Parathyroid adenoma (tissue), 2 donors: ENCODE results near the gene RELN.
"Not testable (repeated sequence)": the region's sequence is repeated elsewhere in the genome, so short reads cannot be mapped to it uniquely, and the experiment has no call there.

Experiments
- H2AFZ ChIP-seq: fragments of 300-600 bp; sonication (generic); one replicate; pipeline ENCODE4 v1.7.0; 2017; ENCODE audit warnings: antibody characterized with exemption, mild to moderate bottlenecking
- H3K27ac ChIP-seq: fragments of 300-600 bp; sonication (generic); one replicate; pipeline ENCODE4 v1.7.0; 2017
- H3K27me3 ChIP-seq: fragments of 300-600 bp; sonication (generic); one replicate; pipeline ENCODE4 v1.7.0; 2017; ENCODE audit warnings: low read length; ENCODE audit not compliant: control insufficient read depth, insufficient read depth
- H3K36me3 ChIP-seq: fragments of 300-600 bp; sonication (generic); one replicate; pipeline ENCODE4 v1.7.0; 2017; ENCODE audit warnings: low read length; ENCODE audit not compliant: control insufficient read depth, insufficient read depth
- H3K4me1 ChIP-seq: fragments of 300-600 bp; sonication (generic); one replicate; pipeline ENCODE4 v1.7.0; 2017; ENCODE audit warnings: control low read depth
- H3K4me2 ChIP-seq: fragments of 300-600 bp; sonication (generic); one replicate; pipeline ENCODE4 v1.7.0; 2017; ENCODE audit warnings: low read length
- H3K4me3 ChIP-seq: fragments of 300-600 bp; sonication (generic); one replicate; pipeline ENCODE4 v1.7.0; 2017; ENCODE audit warnings: low read depth, low read length
- H3K79me2 ChIP-seq: fragments of 300-600 bp; sonication (generic); one replicate; pipeline ENCODE4 v1.7.0; 2017; ENCODE audit warnings: control low read depth
- H3K9ac ChIP-seq: fragments of 300-600 bp; sonication (generic); one replicate; pipeline ENCODE4 v1.7.0; 2017; ENCODE audit warnings: mild to moderate bottlenecking
- H3K9me3 ChIP-seq: fragments of 300-600 bp; sonication (generic); one replicate; pipeline ENCODE4 v1.7.0; 2017; ENCODE audit warnings: low read length; ENCODE audit not compliant: control insufficient read depth
- TF ChIP-seq, protein P1 (sequence below): fragments of 300-600 bp; sonication (generic); IDR thresholded peaks from one replicate; pipeline ENCODE4 v1.7.0; 2017; ENCODE audit warnings: antibody characterized with exemption, mild to moderate bottlenecking
- donor health status: primary hyperparathyroidism.

Gene RELN

DNA sequence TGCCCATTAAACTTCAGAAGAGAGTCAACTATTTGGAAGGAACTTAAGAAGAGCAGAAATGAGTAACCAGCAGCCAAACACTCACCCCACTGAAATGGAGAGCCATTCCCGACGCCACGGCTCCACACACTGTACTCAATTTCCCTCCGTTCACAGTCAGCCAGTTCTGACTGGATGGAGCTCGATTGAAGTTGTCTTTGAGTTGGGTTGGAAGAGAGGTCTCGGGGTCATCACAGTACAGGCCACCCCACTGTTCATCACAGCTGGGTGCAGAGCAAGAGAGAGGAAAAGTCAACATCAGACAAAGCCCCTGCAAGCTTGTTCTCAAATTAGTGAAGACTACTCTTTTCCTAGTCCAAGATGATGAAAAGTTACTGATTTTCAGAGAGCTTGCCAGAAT is 467.5 kb downstream of the RELN start:
- no peak overlapping the region for H3K27ac ChIP-seq
- no peaks in the 10 kb centered on the region for H3K9me3 ChIP-seq
- TF ChIP-seq, protein P1, sequence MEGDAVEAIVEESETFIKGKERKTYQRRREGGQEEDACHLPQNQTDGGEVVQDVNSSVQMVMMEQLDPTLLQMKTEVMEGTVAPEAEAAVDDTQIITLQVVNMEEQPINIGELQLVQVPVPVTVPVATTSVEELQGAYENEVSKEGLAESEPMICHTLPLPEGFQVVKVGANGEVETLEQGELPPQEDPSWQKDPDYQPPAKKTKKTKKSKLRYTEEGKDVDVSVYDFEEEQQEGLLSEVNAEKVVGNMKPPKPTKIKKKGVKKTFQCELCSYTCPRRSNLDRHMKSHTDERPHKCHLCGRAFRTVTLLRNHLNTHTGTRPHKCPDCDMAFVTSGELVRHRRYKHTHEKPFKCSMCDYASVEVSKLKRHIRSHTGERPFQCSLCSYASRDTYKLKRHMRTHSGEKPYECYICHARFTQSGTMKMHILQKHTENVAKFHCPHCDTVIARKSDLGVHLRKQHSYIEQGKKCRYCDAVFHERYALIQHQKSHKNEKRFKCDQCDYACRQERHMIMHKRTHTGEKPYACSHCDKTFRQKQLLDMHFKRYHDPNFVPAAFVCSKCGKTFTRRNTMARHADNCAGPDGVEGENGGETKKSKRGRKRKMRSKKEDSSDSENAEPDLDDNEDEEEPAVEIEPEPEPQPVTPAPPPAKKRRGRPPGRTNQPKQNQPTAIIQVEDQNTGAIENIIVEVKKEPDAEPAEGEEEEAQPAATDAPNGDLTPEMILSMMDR, result no peak
- H3K4me3 ChIP-seq, result no peak overlapping the region
- no peak overlapping the region for H3K4me2 ChIP-seq
- H3K9ac ChIP-seq, result no peak overlapping the region
- H2AFZ ChIP-seq, result no peak overlapping the region
- no peaks in the 10 kb centered on the region for H3K79me2 ChIP-seq
- no peaks in the 10 kb centered on the region for H3K4me1 ChIP-seq
- H3K27me3 ChIP-seq, result no peaks in the 10 kb centered on the region
- H3K36me3 ChIP-seq, result no peaks in the 10 kb centered on the region

DNA sequence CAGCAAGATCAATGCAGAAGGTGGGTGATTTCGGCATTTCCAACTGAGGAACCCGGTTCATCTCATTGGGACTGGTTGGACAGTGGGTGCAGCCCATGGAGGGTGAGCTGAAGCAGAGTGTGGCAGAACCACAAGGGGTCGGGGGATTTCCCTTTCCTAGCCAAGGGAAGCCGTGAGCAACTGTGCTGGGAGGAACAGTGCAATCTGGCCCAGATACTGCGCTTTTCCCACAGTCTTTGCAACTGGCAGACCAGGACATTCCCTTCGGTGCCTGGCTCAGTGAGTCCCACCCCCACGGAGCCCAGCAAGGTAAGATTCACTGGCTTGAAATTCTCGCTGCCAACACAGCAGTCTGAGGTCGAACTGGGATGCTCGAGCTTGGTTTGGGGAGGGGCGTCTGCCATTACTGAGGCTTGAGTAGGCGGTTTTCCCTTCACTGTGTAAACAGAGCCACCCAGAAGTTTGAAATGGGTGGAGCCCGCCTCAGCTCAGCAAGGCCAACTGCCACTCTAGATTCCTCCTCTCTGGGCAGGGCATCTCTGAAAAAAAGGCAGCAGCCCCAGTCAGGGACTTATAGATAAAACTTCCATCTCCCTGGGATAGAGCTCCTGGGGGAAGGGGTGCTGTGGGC is 484.8 kb downstream of the RELN start:
- TF ChIP-seq, protein P1, result no peak
- Histone ChIP-seq H2AFZ (no peak overlapping the region), H3K27me3 (no peaks in the 10 kb centered on the region), H3K9ac (no peak overlapping the region), H3K9me3 (no peaks in the 10 kb centered on the region), H3K27ac (no peak overlapping the region), H3K36me3 (no peaks in the 10 kb centered on the region), H3K79me2 (no peaks in the 10 kb centered on the region), H3K4me1 (no peaks in the 10 kb centered on the region), H3K4me3 (no peak overlapping the region), H3K4me2 (no peak overlapping the region)

DNA sequence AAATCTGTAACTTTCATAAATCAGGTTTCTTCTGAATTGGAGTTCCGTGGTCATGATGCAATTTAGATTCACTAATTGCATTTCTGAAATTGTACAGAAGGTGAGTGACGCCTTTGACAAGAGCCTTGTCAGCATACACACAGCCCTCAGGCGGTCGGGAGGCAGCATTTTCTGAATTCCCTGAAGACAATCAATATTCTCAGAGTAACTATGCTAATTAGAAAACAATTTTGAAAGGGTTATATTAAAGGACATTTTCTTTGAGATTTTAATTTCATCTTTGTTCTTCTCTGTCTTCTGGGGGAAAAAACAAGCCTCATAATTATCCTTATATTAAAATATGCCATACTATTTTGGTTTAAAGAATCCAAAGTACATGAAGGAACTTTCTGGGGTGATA is 488.3 kb downstream of the RELN start:
- Histone ChIP-seq H3K79me2 (no peaks in the 10 kb centered on the region), H3K9ac (no peak overlapping the region), H3K4me2 (no peak overlapping the region), H3K9me3 (no peaks in the 10 kb centered on the region), H3K4me3 (no peak overlapping the region), H3K27ac (no peak overlapping the region), H3K36me3 (no peaks in the 10 kb centered on the region), H3K27me3 (no peaks in the 10 kb centered on the region), H2AFZ (no peak overlapping the region), H3K4me1 (no peaks in the 10 kb centered on the region)
- TF ChIP-seq, protein P1, result no peak

DNA sequence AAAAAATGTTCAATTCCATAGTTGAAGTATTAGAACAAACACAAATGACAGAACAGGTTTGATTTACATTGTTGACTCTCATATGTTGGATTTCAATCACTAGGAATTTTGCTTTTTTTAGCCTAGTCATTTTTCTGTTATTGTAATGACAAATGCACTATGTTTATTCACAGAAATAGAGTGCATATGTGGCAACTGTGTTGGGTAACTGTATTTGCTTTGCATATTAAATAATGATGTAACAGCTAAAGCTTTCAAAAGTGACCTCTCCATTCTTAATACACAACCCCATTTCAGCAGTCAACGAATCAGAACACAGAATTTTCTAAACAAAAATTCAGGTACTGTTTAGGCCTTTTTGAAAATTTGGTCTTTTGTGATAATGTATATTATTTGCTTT is 489.5 kb downstream of the RELN start:
- Histone ChIP-seq H3K36me3 (no peaks in the 10 kb centered on the region), H3K9me3 (no peaks in the 10 kb centered on the region), H3K4me2 (no peak overlapping the region), H3K27me3 (no peaks in the 10 kb centered on the region), H3K9ac (no peak overlapping the region), H3K4me3 (no peak overlapping the region), H3K79me2 (no peaks in the 10 kb centered on the region), H3K27ac (no peak overlapping the region), H3K4me1 (no peaks in the 10 kb centered on the region), H2AFZ (no peak overlapping the region)
- TF ChIP-seq, protein P1, result no peak

DNA sequence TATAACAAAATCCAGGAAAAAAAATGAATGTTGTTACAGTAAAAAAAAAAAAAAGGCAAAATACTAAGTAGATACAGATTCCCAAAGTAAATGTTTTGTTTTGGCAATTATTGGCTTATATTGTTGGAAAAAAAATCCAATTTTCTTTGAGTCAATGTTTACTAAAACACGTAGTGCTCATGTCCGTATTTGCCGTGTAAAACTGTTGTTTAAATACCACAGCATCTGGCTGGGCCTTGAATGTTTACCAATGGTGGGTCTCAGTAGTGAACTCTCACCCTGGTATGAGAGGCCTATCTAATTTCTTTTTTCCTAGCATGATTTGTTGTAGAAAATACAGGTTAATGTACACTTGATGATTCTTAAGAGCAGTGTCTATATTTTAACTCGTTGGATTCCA is 502.0 kb downstream of the RELN start:
- Histone ChIP-seq H3K36me3 (no peaks in the 10 kb centered on the region), H3K4me3 (no peak overlapping the region), H3K27me3 (no peaks in the 10 kb centered on the region), H3K4me2 (no peak overlapping the region), H2AFZ (no peak overlapping the region), H3K79me2 (no peaks in the 10 kb centered on the region), H3K9ac (no peak overlapping the region), H3K9me3 (no peaks in the 10 kb centered on the region), H3K27ac (no peak overlapping the region), H3K4me1 (no peaks in the 10 kb centered on the region)
- TF ChIP-seq, protein P1, result no peak

DNA sequence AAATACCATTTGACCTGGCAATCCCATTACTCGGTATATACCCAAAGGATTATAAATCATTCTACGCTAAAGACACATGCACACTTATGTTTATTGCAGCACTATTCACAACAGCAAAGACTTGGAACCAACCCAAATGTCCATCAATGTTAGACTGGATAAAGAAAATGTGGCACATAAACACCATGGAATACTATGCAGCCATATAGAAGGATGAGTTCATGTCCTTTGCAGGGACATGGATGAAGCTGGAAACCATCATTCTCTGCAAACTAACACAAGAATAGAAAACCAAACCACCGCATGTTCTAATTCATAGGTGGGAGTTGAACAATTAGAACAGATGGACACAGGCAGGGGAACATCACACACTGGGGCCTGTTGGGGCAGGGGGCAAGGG is 502.6 kb downstream of the RELN start:
- H3K36me3 ChIP-seq, H2AFZ ChIP-seq, H3K27ac ChIP-seq, H3K27me3 ChIP-seq, H3K4me1 ChIP-seq, H3K4me3 ChIP-seq, H3K4me2 ChIP-seq, H3K9me3 ChIP-seq, H3K79me2 ChIP-seq, H3K9ac ChIP-seq: not testable (repeated sequence)
